GM11168 (cell line): ENCODE results near the gene MPHOSPH6.
"Not testable (repeated sequence)": the region's sequence is repeated elsewhere in the genome, so short reads cannot be mapped to it uniquely, and the experiment has no call there.

Source experiments
- in situ Hi-C: fragments of 300-500 bp; cut with MboI; formaldehyde crosslinking; loops from one replicate; pipeline ENCODE4 v1.12.0; 2022; ENCODE audit warnings: low sequenced_read_pairs; ENCODE audit not compliant: unreplicated experiment

The MPHOSPH6 gene, protein sequence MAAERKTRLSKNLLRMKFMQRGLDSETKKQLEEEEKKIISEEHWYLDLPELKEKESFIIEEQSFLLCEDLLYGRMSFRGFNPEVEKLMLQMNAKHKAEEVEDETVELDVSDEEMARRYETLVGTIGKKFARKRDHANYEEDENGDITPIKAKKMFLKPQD

GRCh38 chr16:82169861-82170845, at the start of gene MPHOSPH6:
Gene MPHOSPH6, minus strand, starts transcription at chr16:82170224. Its CDS starts 49 bp downstream, at chr16:82170175.
- in situ Hi-C loops: no loop called here

DNA sequence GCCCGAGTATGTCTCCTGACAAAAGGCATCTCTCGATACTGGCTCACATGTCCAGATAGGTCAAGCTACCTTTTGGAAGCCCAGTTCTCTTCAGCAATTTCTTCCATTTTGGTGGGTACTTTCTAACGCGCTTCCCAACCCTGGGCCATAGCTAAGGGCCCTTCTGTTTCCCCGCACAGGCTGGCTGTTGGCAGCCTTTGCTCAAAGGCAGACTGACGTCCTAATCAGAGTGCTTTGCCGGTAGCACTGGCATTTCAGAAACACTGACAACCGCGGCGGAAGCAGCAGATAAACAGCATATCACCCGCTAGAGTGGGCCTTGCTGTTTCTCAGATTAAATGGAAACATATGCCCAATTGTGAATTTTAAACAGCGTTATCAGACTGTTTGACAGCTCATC, 49.3 kb upstream of the MPHOSPH6 start:
- in situ Hi-C loops: no loop called here

DNA sequence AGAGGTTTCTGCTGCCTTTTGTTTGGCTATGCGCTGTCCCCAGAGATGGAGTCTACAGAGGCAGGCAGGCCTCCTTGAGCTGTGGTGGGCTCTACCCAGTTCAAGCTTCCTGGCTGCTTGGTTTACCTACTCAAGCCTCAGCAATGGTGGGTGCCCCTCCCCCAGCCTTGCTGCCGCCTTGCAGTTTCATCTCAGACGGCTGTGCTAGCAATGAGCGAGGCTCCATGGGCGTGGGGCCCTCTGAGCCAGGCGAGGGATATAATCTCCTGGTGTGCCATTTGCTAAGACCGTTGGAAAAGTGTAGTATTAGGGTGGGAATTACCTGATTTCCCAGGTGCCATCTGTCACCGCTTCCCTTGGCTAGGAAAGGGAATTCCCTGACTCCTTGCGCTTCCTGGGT, 39.3 kb upstream of the MPHOSPH6 start:
- in situ Hi-C loops: not testable (repeated sequence)

DNA sequence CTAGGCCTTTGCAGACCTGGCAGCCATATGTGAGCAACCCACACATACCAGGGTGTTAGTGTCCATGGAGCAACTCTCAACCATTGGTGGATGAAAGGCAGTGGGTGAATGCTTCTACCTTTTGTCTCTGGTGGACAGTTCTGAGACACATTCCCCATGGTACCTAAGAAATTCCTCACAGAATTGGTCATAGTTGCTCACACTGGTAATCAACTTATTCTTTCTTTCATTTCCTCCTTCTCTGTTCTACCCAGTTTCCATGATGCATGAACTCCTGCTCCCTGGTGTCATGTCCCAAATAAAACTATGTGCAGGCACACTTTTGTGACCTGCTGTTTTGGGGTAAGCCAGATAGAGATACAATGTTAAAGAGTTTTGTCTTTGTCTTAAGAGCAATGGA, 33.2 kb upstream of the MPHOSPH6 start:
- in situ Hi-C loops: no loop called here

DNA sequence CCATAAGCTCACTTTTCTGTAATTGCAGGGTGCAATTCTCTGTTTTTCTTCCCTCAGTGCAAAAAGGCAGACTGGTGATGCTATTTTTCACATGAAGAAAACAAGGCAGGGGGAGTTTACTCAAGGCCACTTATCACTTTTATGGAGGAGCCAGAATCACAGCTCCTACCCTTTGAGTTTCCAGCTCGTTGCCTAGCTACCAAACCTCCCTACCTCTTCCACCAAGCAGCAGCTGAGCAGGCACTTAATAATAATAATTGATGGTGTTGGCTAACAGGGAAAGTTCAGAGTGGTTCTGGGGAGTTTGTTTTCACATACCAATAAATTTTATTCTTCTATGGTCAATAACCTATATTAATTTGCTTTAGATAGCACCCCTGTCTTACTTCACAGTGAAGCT, 31.9 kb upstream of the MPHOSPH6 start:
- in situ Hi-C loops: no loop called here

DNA sequence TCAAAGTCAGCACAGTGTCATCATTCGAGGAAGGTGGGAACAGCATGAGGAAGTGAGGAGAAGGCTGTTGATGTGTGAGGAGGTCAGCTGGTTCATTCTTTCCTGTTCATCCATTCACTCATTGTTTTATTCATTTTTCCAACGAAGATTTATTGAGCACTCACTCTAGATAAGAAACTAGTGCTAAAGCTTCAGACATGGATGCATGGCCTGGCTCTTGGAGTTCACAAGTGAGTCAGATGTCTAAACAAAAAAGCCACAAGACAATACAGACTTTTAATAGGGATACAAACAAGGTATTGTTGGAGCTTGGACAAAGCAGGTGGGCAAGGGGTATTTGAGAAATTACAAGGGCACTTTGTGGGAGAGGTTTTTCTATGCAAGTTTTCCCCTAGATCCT, 31.3 kb upstream of the MPHOSPH6 start:
- in situ Hi-C loops: no loop called here

DNA sequence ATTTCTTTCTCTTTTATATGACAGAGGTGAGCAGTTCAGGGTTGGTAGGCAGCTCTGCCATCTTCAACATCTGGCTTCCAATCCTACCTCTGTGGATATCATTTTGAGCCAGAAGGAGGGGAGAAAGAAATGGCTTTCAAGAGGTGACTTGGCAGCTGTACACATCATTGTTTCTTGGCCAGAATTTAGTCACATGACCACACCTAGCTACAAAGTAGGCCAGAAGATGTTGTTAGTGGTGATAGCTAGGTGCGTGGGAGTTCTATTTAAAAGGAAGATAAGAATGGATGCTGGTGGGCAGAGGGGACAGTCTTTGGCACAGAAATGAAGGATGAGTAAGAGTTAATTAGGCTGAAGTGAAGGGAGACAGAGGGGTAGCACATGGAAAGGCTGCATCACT, 29.2 kb upstream of the MPHOSPH6 start:
- in situ Hi-C loops: no loop called here

- in situ Hi-C loops: no loop called here
Observed at GRCh38 chr16:82197540-82198240, 27.7 kb upstream of the MPHOSPH6 start.

DNA sequence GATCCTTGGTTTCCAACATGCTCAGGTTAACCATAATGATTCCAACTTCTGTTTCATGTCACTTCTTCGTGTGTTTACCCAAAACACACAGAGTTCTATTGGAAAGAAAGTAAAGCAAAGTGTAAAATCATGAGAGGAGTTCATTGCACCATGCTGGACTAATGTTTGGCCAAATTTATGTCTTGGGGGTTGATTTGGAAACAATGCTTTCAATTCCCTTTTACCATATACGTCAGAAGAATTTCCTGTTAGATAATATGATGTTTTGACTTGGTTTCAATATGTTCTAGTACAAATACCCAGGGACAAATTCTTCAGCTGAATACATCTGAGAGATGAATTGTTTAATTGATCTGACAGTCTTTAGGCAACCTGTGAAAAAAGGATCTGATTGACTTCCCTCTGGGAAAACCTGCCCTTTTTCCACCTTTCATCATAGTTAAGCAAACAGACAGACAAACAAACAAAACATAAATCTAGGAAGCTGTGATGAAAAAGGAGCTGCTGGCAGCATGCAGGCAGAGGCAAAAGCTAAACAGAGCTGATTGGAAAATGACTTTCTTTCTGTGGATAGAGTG, 26.0 kb upstream of the MPHOSPH6 start:
- in situ Hi-C loops: no loop called here

DNA sequence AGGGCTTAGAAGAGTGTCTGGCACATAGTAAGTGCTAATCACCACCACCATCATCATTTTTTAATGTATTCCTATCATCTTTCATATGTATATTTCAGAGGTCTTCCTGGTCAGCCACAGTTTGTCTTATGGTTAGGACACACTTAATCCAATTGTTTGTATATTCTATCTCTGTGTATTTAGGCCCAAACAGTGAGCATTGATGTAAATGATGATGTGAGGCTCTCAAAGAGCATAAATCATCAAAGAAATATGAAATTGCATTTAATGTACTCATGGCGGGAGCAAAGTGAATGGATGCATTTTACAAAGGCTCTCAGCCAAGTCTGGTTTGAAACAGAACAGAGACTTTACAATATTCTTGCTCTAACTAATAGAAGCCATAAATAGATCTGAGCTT, 24.1 kb upstream of the MPHOSPH6 start:
- in situ Hi-C loops: no loop called here

GRCh38 chr16:82192665-82193064, 22.6 kb upstream of the MPHOSPH6 start:
- in situ Hi-C loops: no loop called here

DNA sequence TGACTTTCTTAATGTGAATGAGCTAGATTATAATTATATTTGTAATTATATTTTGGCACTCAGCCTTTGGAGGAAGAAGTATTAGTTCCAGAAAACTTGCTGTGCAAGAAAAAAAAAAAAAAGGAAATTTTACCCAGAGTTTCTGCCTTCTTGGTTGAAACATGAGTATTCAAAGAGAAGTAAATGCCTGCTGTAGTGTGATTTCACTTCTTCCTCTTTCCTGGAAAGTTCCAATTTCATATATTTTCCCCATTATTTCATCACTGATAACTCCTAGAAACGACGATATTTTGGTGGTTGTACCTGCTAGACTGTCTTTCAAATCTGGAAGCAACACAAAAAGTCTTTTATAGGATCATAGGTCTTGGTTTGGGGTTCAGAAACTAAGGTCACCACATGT, 20.4 kb upstream of the MPHOSPH6 start:
- in situ Hi-C loops: no loop called here

GRCh38 chr16:82187829-82188228, 17.8 kb upstream of the MPHOSPH6 start:
- in situ Hi-C loops: no loop called here

DNA sequence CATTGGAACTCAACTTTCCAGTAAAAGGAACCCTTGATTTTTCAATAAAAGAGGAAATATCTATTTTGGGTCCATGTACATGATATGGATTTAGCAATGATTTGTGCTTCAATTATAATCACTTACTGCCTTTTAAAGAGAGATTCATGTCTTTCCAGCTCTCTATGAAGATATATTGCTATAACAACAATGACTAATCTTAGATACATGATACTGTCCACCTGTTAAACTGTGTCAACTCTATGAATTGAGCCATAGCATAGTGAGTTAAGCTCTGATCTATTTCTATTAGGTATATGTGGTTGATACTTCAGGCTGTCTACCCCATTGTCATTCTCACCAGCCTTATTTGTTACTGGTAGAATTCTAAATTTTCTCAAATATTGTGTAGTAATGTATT, 15.0 kb upstream of the MPHOSPH6 start:
- in situ Hi-C loops: no loop called here

- in situ Hi-C loops: no loop called here
Observed at GRCh38 chr16:82184213-82184612, 14.2 kb upstream of the MPHOSPH6 start.

GRCh38 chr16:82183004-82183397, 13.0 kb upstream of the MPHOSPH6 start:
- in situ Hi-C loops: no loop called here

GRCh38 chr16:82182266-82183003, 12.4 kb upstream of the MPHOSPH6 start:
- in situ Hi-C loops: no loop called here

GRCh38 chr16:82181461-82182185, 11.6 kb upstream of the MPHOSPH6 start:
- in situ Hi-C loops: no loop called here

DNA sequence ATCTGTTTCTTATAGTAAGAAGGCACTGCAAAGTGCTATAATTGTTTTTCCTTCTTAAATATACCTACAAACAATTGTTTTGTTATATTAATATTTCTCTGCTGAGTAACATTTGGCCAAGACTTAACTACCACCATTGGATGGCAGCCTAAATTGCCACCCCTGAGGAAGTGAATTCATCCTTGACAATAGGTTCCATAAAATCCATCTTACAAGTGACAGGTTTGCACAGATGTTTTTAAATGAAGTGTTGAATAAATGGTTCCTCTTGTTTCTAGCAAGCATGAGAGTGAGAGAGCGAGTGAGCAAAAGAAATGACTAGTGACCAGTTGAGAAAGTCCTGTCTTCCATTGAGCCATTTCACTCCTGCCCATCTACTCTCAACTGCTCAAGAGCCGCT, 8.3 kb upstream of the MPHOSPH6 start:
- in situ Hi-C loops: no loop called here
